Panc1 (cell line): Measurements from ENCODE around the gene GRIN2A. TPM values are rescaled to one million over a fixed set of nuclear protein-coding genes. Genes with fewer than 3 reads are reported as not detected.

ENCODE experiments used
- ATAC-seq: fragments of 200-7000 bp; cut with Tn5 transposase; 2 replicates; pipeline ENCODE4 v1.9.1; 2020; ENCODE audit warnings: mild to moderate bottlenecking, moderate library complexity
- BruUV-seq: library from RNA; stranded (reverse); fragments of 400-500 nt; replicated peaks from 2 replicates; lab custom pipeline; 2021; lab: Mats Ljungman, UMichigan
- CTCF ChIA-PET: fragments of 300-600 bp; sonication (Branson Sonifier 250); formaldehyde crosslinking; loops from one replicate; lab custom pipeline; 2022; ENCODE audit warnings: antibody characterized with exemption; lab: Charles Lee
- POLR2A ChIA-PET: fragments of 300-600 bp; sonication (Branson Sonifier 250); formaldehyde crosslinking; loops from one replicate; lab custom pipeline; 2022; ENCODE audit warnings: antibody characterized with exemption; lab: Charles Lee
- DNase-seq: peaks from one replicate; pipeline ENCODE4 v3.0.0-alpha.2; 2010; ENCODE audit warnings: low read depth, low spot score
- H3K27ac ChIP-seq: 2 replicates; pipeline ENCODE4 v1.5.1; 2011; ENCODE audit warnings: mild to moderate bottlenecking, low read length, inconsistent platforms
- H3K27me3 ChIP-seq: fragments of 200-500 bp; sonication (Bioruptor generic); 2 replicates; pipeline ENCODE4 v1.6.0; 2014; ENCODE audit warnings: low read length, inconsistent platforms; ENCODE audit not compliant: control insufficient read depth, insufficient read depth
- H3K36me3 ChIP-seq: fragments of 200-500 bp; sonication (Bioruptor generic); 2 replicates; pipeline ENCODE4 v1.5.1; 2014; ENCODE audit warnings: inconsistent platforms, mild to moderate bottlenecking, low read length, moderate library complexity; ENCODE audit not compliant: control insufficient read depth, insufficient read depth
- H3K4me1 ChIP-seq: 2 replicates; pipeline ENCODE4 v1.5.1; 2011; ENCODE audit warnings: inconsistent platforms, mild to moderate bottlenecking, low read length, moderate library complexity; ENCODE audit not compliant: control insufficient read depth, insufficient read depth
- H3K4me3 ChIP-seq, 2 experiments: 2 replicates each; pipeline ENCODE4 v1.5.1; 2011 to 2012; ENCODE audit warnings: low read depth in 2 of 2, low read length in 2 of 2, mild to moderate bottlenecking in 2 of 2, inconsistent platforms in 1 of 2, moderate library complexity in 1 of 2
- H3K9me3 ChIP-seq: fragments of 200-500 bp; sonication (Bioruptor generic); 2 replicates; pipeline ENCODE4 v1.5.1; 2014; ENCODE audit warnings: low read depth, mild to moderate bottlenecking, inconsistent platforms, low read length, moderate library complexity; ENCODE audit not compliant: control insufficient read depth, insufficient read depth
- POLR2AphosphoS5 ChIP-seq: IDR thresholded peaks from 2 replicates; pipeline ENCODE4 v1.6.1; 2012; ENCODE audit warnings: mild to moderate bottlenecking, low read depth, low read length, moderate library complexity
- REST ChIP-seq, 2 experiments: IDR thresholded peaks; 2 replicates each; pipeline ENCODE4 v1.6.1; 2011 to 2012; ENCODE audit warnings: low read depth in 2 of 2, control low read depth in 1 of 2, low read length in 1 of 2, mild to moderate bottlenecking in 1 of 2, moderate library complexity in 1 of 2; ENCODE audit not compliant: insufficient read depth in 1 of 2
- SIN3A ChIP-seq: IDR thresholded peaks from 2 replicates; pipeline ENCODE4 v1.6.1; 2012; ENCODE audit warnings: low read depth, mild to moderate bottlenecking, low read length, moderate library complexity, borderline replicate concordance; ENCODE audit not compliant: insufficient read depth
- TCF7L2 ChIP-seq: IDR thresholded peaks from 2 replicates; pipeline ENCODE4 v1.6.1; 2011; ENCODE audit warnings: mild to moderate bottlenecking, low read depth, low read length, inconsistent platforms
- in situ Hi-C: cut with HindIII; loops from 2 replicates; pipeline ENCODE4 v1.10.0; 2016; ENCODE audit warnings: low sequenced_read_pairs, low pct_unique_long_range_greater_than_20kb
- intact Hi-C: fragments of 100-400 bp; cut with micrococcal nuclease; formaldehyde crosslinking; loops from one replicate; pipeline ENCODE4 v1.10.0; 2022; ENCODE audit not compliant: unreplicated experiment
- total RNA-seq: library from RNA; stranded (reverse); gene quantifications from one replicate; pipeline ENCODE4 v1.2.1, GENCODE V29; 2021; ENCODE audit not compliant: unreplicated experiment
- TF ChIP-seq, protein P1 (sequence below): fragments of 450-650 bp; IDR thresholded peaks from 2 replicates; pipeline ENCODE4 v1.5.1; 2017; ENCODE audit warnings: mild to moderate bottlenecking

The GRIN2A gene
- total RNA-seq, 1 experiment from 2014 or later: 12.3 TPM

DNA sequence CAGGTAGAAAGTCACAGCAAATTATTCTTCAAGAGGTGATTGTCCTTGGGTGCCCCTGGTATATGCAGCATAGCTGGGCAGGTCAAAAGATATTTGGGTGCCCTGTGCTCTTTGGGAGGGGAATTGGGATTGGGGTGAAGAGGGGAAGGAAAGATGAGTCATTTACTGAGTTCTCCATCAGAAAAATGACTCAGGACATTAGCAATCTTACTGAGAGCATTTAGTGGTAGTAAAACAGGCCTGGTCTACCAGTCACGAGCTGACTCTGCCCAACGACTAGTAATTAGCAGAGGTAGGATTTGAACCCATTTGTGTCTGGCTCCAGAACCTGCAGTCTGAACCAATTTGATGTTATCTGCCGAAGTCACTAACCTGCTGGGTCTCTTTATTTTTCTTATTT, 6.0 kb upstream of the GRIN2A start:
- ChIA-PET CTCF (no interaction called here), POLR2A (no interaction called here)
- Histone ChIP-seq H3K4me3 (no peak overlapping the region), H3K4me1 (no peaks in the 10 kb centered on the region), H3K27me3 (no peaks in the 10 kb centered on the region), H3K27ac (no peak overlapping the region), H3K36me3 (no peaks in the 10 kb centered on the region), H3K9me3 (no peaks in the 10 kb centered on the region)
- no TSS peak for BruUV-seq
- in situ Hi-C loops (no loop called here), intact Hi-C loops (loop anchor here (10.0 kb wide), 1 partner anchor 923 kb away; no protein-coding TSS in a partner anchor)
- ATAC-seq: no peak
- TF ChIP-seq SIN3A (no peak), TCF7L2 (no peak), REST (IDR thresholded peaks at IDR 0.05; ENCODE audit: insufficient read depth in 1 of 2, low read depth in 2 of 2, low read length in 1 of 2) (no peak), POLR2AphosphoS5 (no peak)
- TF ChIP-seq, protein P1, sequence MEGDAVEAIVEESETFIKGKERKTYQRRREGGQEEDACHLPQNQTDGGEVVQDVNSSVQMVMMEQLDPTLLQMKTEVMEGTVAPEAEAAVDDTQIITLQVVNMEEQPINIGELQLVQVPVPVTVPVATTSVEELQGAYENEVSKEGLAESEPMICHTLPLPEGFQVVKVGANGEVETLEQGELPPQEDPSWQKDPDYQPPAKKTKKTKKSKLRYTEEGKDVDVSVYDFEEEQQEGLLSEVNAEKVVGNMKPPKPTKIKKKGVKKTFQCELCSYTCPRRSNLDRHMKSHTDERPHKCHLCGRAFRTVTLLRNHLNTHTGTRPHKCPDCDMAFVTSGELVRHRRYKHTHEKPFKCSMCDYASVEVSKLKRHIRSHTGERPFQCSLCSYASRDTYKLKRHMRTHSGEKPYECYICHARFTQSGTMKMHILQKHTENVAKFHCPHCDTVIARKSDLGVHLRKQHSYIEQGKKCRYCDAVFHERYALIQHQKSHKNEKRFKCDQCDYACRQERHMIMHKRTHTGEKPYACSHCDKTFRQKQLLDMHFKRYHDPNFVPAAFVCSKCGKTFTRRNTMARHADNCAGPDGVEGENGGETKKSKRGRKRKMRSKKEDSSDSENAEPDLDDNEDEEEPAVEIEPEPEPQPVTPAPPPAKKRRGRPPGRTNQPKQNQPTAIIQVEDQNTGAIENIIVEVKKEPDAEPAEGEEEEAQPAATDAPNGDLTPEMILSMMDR: no peak
- no peak for DNase-seq

DNA sequence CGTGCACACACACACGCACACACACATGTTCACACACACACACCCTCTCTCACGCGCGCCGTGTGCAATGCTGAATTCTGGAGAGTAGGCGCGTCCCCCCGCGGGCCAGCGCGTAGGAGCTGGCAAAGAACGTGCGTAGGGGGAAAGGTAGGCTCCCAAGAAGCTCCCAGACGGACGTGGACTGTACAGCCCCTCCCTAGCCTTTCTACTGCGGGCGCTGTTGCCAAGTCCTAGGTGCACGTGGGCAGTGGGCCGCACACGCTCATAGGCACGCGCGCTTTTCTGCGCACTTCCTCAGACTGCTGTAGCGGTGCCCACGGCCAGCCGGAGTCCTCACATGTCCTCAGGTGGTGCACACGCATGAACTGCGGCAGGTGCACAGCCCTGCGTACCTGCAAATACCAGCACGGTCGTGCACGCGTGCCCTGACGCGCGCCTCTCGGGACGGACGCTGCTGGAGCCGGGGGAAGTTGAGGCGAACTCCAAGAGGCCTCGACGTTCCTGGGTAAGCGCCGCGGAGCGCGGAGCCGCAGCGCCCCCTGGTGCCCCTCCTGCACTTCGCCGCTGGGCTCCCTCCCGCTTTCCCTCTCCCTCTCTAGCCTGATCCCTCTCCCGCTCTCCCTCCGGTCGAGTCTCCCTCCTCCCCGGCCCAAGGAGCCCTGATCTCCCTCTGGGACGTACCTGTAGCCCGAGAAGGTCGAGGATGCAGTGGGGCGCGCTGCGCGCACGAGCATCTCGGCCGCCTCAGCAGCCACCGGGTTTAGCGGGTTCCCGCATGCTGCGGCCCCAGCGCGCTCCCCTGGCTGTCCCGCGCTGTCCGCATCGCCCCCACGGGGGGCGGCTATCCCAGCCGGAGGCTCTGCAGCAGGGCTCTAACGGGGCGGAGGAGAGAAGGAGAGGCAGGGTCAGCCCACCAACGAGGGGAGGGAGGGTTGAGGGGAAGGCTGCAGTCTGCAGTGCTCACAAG, 749 bp downstream of the GRIN2A start:
- TF ChIP-seq, protein P1: peak; percentile 95
- TF ChIP-seq SIN3A: 0 out of 2 replicates have a peak, but pooled peaks have one; percentile 30
- no peak for TF ChIP-seq POLR2AphosphoS5
- no TSS peak for BruUV-seq
- intact Hi-C loops (loop anchor here (5.0 to 10.0 kb wide), 2 partner anchors 534 to 917 kb away; no protein-coding TSS in a partner anchor), in situ Hi-C loops (no loop called here)
- peak; percentile 90 for ATAC-seq
- POLR2A ChIA-PET: no interaction called here
- peak overlapping the region; percentile 54 to 68 for H3K4me3 ChIP-seq
- H3K9me3 ChIP-seq: no peaks in the 10 kb centered on the region
- DNase-seq: peak; percentile 60
- H3K4me1 ChIP-seq: peaks cover 7% of the 10 kb centered on the region
- CTCF ChIA-PET: interaction anchor here (0.7 kb wide), 1 partner anchor 118 kb away, joined by 4 read pairs; no protein-coding TSS in a partner anchor
- H3K36me3 ChIP-seq: no peaks in the 10 kb centered on the region
- peak overlapping the region; percentile 63 for H3K27ac ChIP-seq
- H3K27me3 ChIP-seq: no peaks in the 10 kb centered on the region
